Lower leg skin (tissue), 3 donors: ENCODE measurements around the gene PRND.

Experiments
- CTCF ChIP-seq, 3 donors: fragments of 450-650 bp; IDR thresholded peaks; one replicate each; pipeline ENCODE4 v1.5.1; 2016; ENCODE audit warnings: antibody characterized with exemption in 3 of 3, mild to moderate bottlenecking in 3 of 3, moderate library complexity in 2 of 3
- POLR2A ChIP-seq, 2 donors: fragments of 450-650 bp; IDR thresholded peaks; one replicate each; pipeline ENCODE4 v1.6.1; 2016 to 2017; ENCODE audit warnings: antibody characterized with exemption in 2 of 2, mild to moderate bottlenecking in 1 of 2, moderate library complexity in 1 of 2

GRCh38 chr20:4681991-4682401 is 39.7 kb upstream of the PRND start:
- no peak for TF ChIP-seq CTCF (IDR thresholded peaks at IDR 0.05)
- TF ChIP-seq POLR2A (IDR thresholded peaks at IDR 0.05), result no peak
